Activated naive CD8-positive, alpha-beta T cell treated with anti-CD3 and anti-CD28 coated beads, Interleukin-2, amount 50 U/mL, for 16 hours (primary cell): Measurements from ENCODE around the gene RPGRIP1.
"Not testable (repeated sequence)": the region's sequence is repeated elsewhere in the genome, so short reads cannot be mapped to it uniquely, and the experiment has no call there.

Source experiments
- DNase-seq: peaks from one replicate; pipeline ENCODE4 v3.0.0-alpha.2; 2020; ENCODE audit warnings: low read depth, low spot score

RPGRIP1 gene

DNA sequence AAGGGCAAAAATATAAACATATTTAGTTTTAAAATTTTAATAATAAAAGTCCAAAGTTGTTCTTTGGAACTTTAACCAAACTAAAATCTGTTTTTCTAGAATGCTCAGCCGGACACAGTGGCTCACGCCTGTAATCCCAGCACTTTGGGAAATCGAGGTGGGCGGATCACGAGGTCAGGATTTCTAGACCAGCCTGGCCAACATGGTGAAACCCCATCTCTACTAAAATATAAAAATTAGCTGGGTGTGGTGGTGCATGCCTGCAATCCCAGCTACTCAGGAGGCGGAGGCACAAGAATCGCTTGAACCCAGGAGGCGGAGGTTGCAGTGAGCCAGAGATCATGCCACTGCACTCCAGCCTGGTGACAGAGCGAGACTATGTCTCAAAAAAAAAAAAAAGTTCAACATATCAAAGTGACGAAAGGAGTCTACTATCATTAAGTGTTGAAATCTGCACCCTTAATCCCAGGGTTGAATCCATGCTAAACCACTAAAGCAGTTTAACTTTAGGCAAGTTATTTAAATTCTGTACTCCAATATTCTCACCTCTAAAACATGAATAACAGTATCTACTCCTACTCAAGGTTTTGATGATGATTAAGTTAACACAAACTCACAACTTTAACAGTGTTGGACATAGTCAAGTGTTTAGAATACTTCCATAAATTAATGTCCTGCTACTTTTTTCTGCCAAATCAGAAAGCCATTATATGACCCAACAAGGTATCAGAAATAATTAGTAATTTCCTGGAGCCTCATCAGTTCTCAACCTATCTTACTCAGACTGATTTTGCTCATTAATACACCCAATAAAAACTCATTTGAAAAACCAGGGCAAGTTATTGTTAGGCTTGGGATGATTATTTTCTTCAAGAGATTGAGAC is 21.6 kb upstream of the RPGRIP1 start:
- DNase-seq = no peak

DNA sequence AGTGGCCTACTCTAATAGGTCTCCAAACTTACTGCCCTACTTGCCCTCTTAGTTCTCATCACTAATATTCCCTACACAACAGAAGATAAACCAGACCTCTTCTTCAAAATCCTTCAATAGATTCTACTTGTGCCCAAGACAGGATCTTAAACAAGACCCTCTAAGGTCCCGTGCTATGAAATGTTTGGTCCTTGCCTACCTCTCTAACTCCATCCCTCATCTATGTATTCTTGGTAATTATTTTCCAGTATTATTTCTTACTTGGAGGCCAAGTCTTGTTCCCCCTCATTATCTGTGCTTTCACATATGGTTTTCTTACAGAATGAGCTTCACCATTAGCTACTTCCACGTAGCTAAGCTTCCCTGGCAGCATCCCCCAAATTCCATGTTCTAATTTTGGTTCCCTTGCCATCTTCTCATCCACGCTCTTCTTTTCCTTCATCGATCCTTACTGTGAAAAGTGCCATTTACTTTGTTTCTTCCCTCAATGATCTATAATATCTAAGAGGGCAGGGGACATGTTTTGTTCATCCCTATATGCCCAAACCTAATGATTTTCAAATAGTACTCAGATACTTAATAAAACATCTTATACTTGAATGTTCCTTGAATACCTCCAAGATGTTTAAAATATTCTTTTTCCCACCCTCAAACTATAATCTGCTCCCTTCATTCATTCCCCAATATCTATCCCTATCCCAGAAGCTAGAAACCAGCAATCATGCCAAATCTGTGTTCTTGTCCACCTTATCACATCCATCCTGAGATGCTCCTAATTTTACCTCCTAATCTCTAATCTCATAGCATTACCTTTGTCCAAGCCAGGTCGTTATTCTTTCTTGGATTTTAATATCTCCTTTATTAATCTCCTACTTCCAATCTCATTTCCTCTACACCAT is 20.7 kb upstream of the RPGRIP1 start:
- no peak for DNase-seq

- DNase-seq = no peak
Measured at GRCh38 chr14:21261824-21262223, 18.1 kb upstream of the RPGRIP1 start.

DNA sequence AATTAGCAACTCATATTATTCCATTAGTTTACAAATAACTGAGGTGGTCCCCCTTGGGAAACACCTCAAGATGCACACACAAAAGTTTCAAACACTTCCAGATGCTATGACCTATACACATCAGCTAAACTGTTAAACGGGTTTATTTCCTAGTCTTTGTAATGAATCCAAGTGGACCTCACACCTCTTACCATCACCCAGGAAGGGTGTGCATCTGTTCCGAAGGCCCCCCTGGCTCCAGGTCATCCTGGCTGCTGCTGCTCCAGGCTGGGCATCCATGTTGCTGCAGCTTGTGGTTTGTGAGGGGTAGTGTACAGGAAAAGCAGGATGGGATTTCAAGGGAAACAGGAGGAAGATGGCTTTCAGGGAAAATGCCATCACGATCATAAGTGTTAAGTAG is 17.5 kb upstream of the RPGRIP1 start:
- no peak for DNase-seq

- DNase-seq = no peak
Measured at GRCh38 chr14:21263284-21264024, 16.4 kb upstream of the RPGRIP1 start.

- DNase-seq = no peak
Measured at GRCh38 chr14:21264025-21264801, 15.7 kb upstream of the RPGRIP1 start.

GRCh38 chr14:21267431-21267845 is 12.4 kb upstream of the RPGRIP1 start:
- no peak for DNase-seq

- no peak for DNase-seq
Measured at GRCh38 chr14:21267886-21268616, 11.8 kb upstream of the RPGRIP1 start.

DNA sequence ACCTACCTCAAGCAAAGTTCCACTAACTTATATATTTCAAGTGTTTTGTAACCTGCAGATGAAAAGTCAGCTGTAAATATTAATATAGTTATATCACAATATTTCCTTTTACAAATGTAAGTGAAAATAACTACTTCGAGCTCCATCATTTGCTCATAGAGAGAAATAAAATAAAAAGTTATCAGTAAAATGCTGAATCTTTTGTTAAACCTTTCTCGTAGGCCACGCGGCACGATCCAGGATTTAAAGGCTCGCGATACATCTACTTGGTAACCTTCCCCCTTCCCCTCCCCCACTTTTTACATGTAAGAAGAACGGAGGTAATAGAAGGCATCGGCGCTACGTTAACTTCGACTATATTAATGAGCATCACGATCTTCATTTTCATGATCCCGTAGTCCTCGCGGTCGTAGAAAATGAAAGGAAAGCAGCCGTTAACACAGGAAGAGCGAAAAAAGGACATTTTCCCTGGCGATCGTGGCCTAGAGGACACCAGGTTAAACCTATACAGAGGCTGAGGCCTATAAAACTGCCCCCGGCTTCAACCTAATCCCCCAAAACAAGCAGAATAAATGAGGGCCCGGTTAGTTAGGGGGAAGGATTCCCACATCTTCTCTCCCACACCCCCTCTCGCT is 11.1 kb upstream of the RPGRIP1 start:
- no peak for DNase-seq

DNA sequence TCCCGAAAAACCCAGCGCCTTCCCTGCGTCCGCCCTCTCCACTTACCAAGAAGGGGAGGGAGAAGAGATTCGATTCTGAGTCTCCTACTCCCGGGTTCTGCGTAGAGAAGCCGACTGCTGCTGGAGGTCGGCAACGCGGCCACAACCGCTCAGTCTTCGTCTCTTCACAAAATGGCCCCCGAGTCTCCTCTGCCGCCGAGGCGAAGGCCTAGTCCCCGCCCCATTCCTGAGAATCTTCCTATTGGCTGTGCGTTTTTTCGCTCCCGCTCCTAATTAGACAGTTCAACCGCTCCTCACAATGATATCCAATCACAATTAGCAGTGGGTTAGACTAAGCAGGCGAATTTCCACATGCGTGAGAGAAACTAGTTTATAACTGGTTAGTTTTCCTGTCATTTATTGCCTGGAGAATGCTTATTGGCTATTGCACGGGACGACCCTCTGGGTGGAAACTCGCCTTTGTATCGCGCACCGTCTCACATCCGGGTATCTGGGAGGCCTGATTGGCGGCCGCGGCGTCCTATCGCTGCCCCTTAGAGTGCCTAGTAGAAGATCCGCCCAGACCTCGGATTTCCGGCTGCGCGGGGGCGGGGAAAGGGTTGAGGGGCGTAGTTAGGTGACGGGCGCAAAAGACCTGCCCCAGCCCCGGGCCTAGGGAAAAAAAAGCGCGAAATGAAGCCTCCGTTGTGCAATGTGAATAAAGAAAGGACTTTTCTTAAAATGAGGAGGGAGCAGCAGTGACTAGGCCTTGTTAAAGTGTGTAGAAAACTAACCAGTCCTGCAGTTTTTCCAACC is 10.4 kb upstream of the RPGRIP1 start, which contains the start of gene HNRNPC:
Gene HNRNPC, minus strand, starts transcription at position 191 of the 795 bp plus-strand sequence. CDS start 35,249 bp downstream, outside the sequence.
- DNase-seq = peak; percentile 100

DNA sequence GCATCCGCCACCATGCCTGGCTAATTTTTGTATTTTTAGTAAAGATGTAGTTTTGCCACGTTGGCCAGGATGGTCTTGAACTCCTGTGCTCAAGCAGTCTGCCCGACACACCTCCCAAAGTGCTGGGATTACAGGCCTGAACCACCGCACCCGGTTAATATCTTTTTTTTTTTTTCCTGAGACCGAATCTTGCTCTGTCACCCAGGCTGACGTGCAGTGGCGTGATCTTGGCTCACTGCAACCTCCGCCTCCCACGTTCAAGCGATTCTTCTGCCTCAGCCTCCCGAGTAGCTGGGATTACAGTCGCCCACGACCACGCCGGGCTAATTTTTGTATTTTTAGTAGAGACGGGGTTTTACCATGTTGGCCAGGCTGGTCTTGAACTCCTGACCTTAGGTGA is 7.2 kb upstream of the RPGRIP1 start:
- not testable (repeated sequence) for DNase-seq

DNA sequence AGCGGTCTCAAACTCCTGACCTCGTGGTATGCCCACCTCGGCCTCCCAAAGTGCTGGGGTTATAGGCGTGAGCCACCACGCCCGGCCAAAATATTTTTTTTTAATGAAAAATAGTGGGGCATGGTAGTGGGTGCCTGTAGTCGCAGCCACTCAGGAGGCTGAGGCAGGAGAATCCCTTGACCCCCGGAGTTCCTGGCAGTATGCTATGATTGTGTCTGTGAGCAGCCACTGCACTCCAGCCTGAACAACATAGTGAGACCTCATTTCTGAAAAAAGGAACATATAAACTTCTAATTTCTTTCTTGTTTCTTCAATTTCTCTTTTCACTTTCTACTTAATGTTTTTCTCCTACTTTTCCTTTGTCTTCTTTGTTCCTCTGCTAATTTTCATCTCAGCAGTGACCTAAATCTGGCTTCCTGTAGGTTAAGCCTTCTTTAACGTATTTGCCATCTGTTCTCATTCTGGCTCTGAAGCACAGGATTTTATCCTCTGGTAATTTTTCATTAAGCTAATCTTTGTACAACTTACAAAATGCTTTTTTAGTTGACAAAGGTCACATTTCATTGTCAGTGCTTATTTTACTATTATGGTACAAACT is 4.5 kb upstream of the RPGRIP1 start:
- DNase-seq = no peak

GRCh38 chr14:21278632-21279031 is 1.3 kb upstream of the RPGRIP1 start:
- no peak for DNase-seq

DNA sequence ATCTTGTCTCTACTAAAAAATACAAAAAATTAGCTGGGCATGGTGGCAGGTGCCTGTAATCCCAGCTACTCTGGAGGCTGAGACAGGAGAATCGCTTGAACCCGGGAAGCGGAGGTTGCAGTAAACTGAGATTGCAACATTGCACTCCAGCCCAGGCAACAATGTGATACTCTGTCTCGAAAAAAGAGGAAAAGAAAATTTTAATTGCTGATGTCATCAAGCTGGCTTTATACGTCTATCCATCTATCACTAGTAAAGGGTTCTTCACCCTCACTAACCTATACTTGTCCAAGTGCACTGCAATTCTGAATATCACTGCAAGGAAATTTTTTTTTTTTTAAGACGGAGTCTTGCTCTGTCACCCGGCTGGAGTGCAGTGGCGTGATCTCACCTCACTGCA is 2.0 kb downstream of the RPGRIP1 start:
- DNase-seq = not testable (repeated sequence)

DNA sequence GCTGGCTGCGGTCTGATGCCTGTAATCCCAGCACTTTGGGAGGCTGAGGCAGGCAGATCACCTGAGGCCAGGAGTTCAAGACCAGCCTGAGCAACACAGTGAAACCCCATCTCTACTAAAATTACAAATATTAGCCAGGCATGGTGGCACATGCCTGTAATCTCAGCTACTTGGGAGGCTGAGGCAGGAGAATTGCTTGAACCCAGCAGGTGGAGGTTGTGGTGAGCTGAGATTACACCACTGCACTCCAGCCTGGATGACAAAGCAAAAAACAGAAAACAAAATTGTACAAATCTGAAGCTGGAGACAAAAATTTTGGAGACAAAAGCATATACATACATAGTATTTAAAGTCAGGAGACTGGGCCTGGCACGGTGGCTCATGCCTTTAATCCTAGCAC is 6.6 kb downstream of the RPGRIP1 start:
- not testable (repeated sequence) for DNase-seq

DNA sequence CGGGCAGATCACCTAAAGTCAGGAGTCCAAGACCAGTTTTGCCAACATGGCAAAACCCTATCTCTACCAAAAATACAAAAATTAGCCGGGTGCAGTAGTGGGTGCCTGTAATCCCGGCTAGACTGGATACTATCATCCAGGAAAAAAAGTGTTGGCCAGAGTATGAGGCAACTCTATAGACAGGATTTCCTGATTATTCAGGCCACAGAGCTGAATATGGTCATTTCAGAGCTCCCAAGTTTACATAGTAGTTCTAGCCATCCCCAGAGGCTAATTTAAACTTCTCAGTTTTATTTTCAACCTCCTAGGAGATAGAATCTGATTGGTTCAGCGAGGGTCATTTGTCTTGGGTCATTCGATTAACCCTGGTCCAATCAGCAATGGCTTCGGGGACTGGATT is 7.3 kb downstream of the RPGRIP1 start:
- DNase-seq = no peak

GRCh38 chr14:21294026-21294425 is 14.1 kb downstream of the RPGRIP1 start:
- DNase-seq = not testable (repeated sequence)

DNA sequence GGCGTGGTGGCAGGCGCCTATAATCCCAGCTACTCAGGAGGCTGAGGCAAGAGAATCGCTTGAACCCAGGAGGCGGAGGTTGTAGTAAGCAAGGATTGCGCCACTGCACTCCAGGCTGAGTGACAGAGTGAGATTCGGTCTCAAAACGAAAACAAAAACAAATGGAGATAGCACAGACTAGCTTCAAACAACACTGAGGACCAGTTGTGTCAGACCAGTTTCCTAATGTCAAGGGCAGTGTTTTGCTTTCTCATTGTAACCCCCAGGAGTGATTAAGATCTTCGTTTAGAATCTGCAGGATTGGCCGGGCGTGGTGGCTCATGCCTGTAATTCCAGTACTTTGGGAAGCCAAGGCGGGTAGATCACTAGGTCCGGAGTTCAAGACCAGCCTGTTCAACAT is 18.5 kb downstream of the RPGRIP1 start:
- DNase-seq = no peak
